ENCODE measurements around the gene DIRAS1. TPM values are rescaled to one million over a fixed set of nuclear protein-coding genes. Genes with fewer than 3 reads are reported as not detected.

The DIRAS1 gene
- total RNA-seq, 1 experiment from 2014 or later, result 7.8 TPM

DNA sequence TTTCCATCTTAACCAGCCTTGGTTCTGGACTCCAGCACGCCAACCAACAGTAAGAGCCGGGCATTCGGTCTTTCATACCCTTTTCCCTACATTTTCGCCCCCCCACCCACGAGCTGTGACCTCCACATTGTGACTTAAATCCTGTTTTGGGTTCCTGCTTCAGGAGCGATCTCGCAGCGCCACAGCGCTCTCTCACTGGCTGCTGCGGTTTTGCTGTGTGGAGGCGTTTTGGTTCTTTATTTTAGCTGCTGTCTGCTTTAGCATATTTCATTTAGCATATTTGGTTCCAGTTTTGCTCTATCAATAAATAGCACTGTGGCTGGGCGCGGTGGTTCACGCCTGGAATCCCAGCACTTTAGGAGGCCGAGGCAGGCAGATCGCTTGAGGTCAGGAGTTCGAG, 38.2 kb upstream of the DIRAS1 start:
- Histone ChIP-seq H2AFZ (ENCODE audit: low read length) (no peak overlapping the region), H3K18ac (ENCODE audit: insufficient read length, low read depth, low read length) (no peak overlapping the region), H3K9ac (ENCODE audit: extremely low read depth, insufficient read length, low read length) (no peak overlapping the region), H3K14ac (ENCODE audit: insufficient read depth, low read length) (no peak overlapping the region), H3K27me3 (ENCODE audit: insufficient read depth, low read length) (no peaks in the 10 kb centered on the region), H2BK15ac (ENCODE audit: low read depth, low read length) (no peak overlapping the region), H2AK5ac (ENCODE audit: insufficient read length, low read length) (no peak overlapping the region), H3K79me2 (ENCODE audit: insufficient read depth, low read length) (no peaks in the 10 kb centered on the region), H3K4ac (ENCODE audit: low read depth, low read length) (no peak overlapping the region), H2BK12ac (ENCODE audit: insufficient read length, low read depth, low read length) (no peak overlapping the region), H3T11ph (ENCODE audit: low read length) (no peak overlapping the region), H3K23me2 (ENCODE audit: insufficient read length, low read depth, low read length, poor library complexity, severe bottlenecking) (no peaks in the 10 kb centered on the region), H4K8ac (replicated peaks; ENCODE audit: insufficient read length, low read depth, low read length) (no peak overlapping the region), H3K4me2 (ENCODE audit: insufficient read depth, insufficient read length, low read length) (no peak overlapping the region), H3K27ac (ENCODE audit: insufficient read length, low read depth, low read length) (no peak overlapping the region), H4K91ac (ENCODE audit: insufficient read length, low read depth, low read length) (no peak overlapping the region), H4K5ac (ENCODE audit: insufficient read length, low read depth, low read length) (no peak overlapping the region), H3K23ac (ENCODE audit: insufficient read length, low read depth, low read length) (no peak overlapping the region), H3K56ac (ENCODE audit: insufficient read length, low read depth, low read length) (no peak overlapping the region), H3K79me1 (ENCODE audit: insufficient read depth, low read depth, low read length, poor library complexity, severe bottlenecking) (no peaks in the 10 kb centered on the region), H3K4me1 (ENCODE audit: insufficient read depth, low read length) (no peaks in the 10 kb centered on the region), H2BK120ac (ENCODE audit: low read depth, low read length, poor library complexity, severe bottlenecking) (no peak overlapping the region), H4K20me1 (ENCODE audit: control insufficient read depth, insufficient read depth, insufficient read length) (no peaks in the 10 kb centered on the region), H3K9me3 (ENCODE audit: control insufficient read depth, low read depth, low read length) (no peaks in the 10 kb centered on the region), H2BK5ac (ENCODE audit: insufficient read length, low read length) (no peak overlapping the region), H2BK20ac (ENCODE audit: low read depth, low read length, poor library complexity, severe bottlenecking) (no peak overlapping the region)
- no peaks in the 10 kb centered on the region for H3K4me1 Mint-ChIP-seq
- no peaks in the 10 kb centered on the region for H3K9me3 Mint-ChIP-seq
- no CpG with 5 or more reads among the region's 17 CpGs for WGBS (ENCODE audit: extremely low coverage, insufficient read length, low lambda C conversion rate)
- no peak overlapping the region for H3K4me3 Mint-ChIP-seq
- H3K27me3 Mint-ChIP-seq (ENCODE audit: low read depth), result no peaks in the 10 kb centered on the region
- no peak for DNase-seq
- H3K27ac Mint-ChIP-seq, result no peak overlapping the region
- TF ChIP-seq, protein P1, sequence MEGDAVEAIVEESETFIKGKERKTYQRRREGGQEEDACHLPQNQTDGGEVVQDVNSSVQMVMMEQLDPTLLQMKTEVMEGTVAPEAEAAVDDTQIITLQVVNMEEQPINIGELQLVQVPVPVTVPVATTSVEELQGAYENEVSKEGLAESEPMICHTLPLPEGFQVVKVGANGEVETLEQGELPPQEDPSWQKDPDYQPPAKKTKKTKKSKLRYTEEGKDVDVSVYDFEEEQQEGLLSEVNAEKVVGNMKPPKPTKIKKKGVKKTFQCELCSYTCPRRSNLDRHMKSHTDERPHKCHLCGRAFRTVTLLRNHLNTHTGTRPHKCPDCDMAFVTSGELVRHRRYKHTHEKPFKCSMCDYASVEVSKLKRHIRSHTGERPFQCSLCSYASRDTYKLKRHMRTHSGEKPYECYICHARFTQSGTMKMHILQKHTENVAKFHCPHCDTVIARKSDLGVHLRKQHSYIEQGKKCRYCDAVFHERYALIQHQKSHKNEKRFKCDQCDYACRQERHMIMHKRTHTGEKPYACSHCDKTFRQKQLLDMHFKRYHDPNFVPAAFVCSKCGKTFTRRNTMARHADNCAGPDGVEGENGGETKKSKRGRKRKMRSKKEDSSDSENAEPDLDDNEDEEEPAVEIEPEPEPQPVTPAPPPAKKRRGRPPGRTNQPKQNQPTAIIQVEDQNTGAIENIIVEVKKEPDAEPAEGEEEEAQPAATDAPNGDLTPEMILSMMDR (conservative IDR thresholded peaks at IDR 0.05), result no peak
- peaks cover 19 to 75% (median 71%) of the 10 kb centered on the region in 3 experiments; a peak in 6 of 7 replicates for H3K36me3 Mint-ChIP-seq (ENCODE audit: insufficient read depth in 1 of 3, low read depth in 3 of 3)

Data from H9 (cell line).